Measurements from ENCODE around the gene PPY. TPM values are rescaled to one million over a fixed set of nuclear protein-coding genes. Genes with fewer than 3 reads are reported as not detected.

The PPY gene
- total RNA-seq, 1 donor: not detected

Other genes starting within 250 kb of the PPY start
- gene SOST, start 183.7 kb downstream of the PPY start, total RNA-seq: not detected
- gene DUSP3, start 163.5 kb downstream of the PPY start, total RNA-seq: 16.6 TPM
- gene CFAP97D1, start 162.0 kb downstream of the PPY start, total RNA-seq: not detected
- 0.21 TPM for gene MPP3, start 109.3 kb downstream of the PPY start, total RNA-seq
- not detected for gene CD300LG, start 95.3 kb downstream of the PPY start, total RNA-seq
- gene MPP2, start 34.9 kb downstream of the PPY start, total RNA-seq: 1.4 TPM
- not detected for gene PYY, start 11.5 kb upstream of the PPY start, total RNA-seq
- gene NAGS, start 62.1 kb upstream of the PPY start, total RNA-seq: 0.42 TPM
- gene TMEM101, start 72.5 kb upstream of the PPY start, total RNA-seq: 21.0 TPM
- gene LSM12, start 124.2 kb upstream of the PPY start, total RNA-seq: 44.4 TPM
- 5.0 TPM for gene G6PC3, start 128.3 kb upstream of the PPY start, total RNA-seq
- gene HDAC5, start 181.2 kb upstream of the PPY start, total RNA-seq: 69.3 TPM
- gene HROB, start 199.5 kb upstream of the PPY start, total RNA-seq: 1.3 TPM
- gene ASB16, start 228.2 kb upstream of the PPY start, total RNA-seq: not detected
- 20.4 TPM for gene TMUB2, start 244.5 kb upstream of the PPY start, total RNA-seq